Natural killer cell treated with Interleukin-12 subunit alpha and Interleukin-12 subunit beta and Interleukin-15 and Interleukin-18, amount 100 ng/mL, for 72 hours (primary cell): ENCODE results near the gene KCNC4. TPM values are rescaled to one million over a fixed set of nuclear protein-coding genes. Genes with fewer than 3 reads are reported as not detected.

Experiments used
- ATAC-seq, 2 donors: fragments of 150-1000 bp; cut with Tn5 transposase in 1 of 2; sonication (Bioruptor Pico), chemical (Tn5 transposase) in 1 of 2; 2 replicates each; pipeline ENCODE4 v1.10.0; 2021
- DNase-seq: peaks from one replicate; pipeline ENCODE4 v3.0.0; 2022; ENCODE audit warnings: low spot score
- H3K27ac Mint-ChIP-seq, 2 donors: 1 replicate in 1 of 2; 2 replicates in 1 of 2; pipeline ENCODE4 v1.8.0; 2022; ENCODE audit warnings: mixed read lengths in 2 of 2, mild to moderate bottlenecking in 1 of 2, moderate library complexity in 1 of 2
- H3K27me3 Mint-ChIP-seq, 2 donors: 1 replicate in 1 of 2; 2 replicates in 1 of 2; pipeline ENCODE4 v1.8.0; 2022; ENCODE audit warnings: mixed read lengths in 2 of 2
- H3K36me3 Mint-ChIP-seq: one replicate; pipeline ENCODE4 v1.8.0; 2022; ENCODE audit warnings: mixed read lengths
- H3K4me1 Mint-ChIP-seq, 2 donors: 1 replicate in 1 of 2; 2 replicates in 1 of 2; pipeline ENCODE4 v1.8.0; 2022; ENCODE audit warnings: low read depth in 2 of 2, mixed read lengths in 2 of 2, mild to moderate bottlenecking in 1 of 2
- H3K4me3 Mint-ChIP-seq: one replicate; pipeline ENCODE4 v1.8.0; 2022; ENCODE audit warnings: mixed read lengths
- H3K9me3 Mint-ChIP-seq: 2 replicates; pipeline ENCODE4 v1.8.0; 2022; ENCODE audit warnings: mixed read lengths
- total RNA-seq, 2 donors: library from RNA; stranded (reverse); gene quantifications; one replicate each; pipeline ENCODE4 v1.2.3, GENCODE V29; 2022

Gene KCNC4
- total RNA-seq, 2 donors from 2014 or later: 0.88 to 2.1 TPM

GRCh38 chr1:110211496-110212168 lies 1.5 kb downstream of the KCNC4 start:
- Mint-ChIP-seq H3K4me1 (peaks cover 9 to 21% of the 10 kb centered on the region in 2 donors), H3K27me3 (peaks cover 6 to 13% of the 10 kb centered on the region in 2 donors), H3K4me3 (peak overlapping the region; percentile 82), H3K36me3 (no peaks in the 10 kb centered on the region), H3K9me3 (no peaks in the 10 kb centered on the region), H3K27ac (peak overlapping the region in 1 of 2 donors; percentile 31)
- DNase-seq (no peak), ATAC-seq (no peak)

DNA sequence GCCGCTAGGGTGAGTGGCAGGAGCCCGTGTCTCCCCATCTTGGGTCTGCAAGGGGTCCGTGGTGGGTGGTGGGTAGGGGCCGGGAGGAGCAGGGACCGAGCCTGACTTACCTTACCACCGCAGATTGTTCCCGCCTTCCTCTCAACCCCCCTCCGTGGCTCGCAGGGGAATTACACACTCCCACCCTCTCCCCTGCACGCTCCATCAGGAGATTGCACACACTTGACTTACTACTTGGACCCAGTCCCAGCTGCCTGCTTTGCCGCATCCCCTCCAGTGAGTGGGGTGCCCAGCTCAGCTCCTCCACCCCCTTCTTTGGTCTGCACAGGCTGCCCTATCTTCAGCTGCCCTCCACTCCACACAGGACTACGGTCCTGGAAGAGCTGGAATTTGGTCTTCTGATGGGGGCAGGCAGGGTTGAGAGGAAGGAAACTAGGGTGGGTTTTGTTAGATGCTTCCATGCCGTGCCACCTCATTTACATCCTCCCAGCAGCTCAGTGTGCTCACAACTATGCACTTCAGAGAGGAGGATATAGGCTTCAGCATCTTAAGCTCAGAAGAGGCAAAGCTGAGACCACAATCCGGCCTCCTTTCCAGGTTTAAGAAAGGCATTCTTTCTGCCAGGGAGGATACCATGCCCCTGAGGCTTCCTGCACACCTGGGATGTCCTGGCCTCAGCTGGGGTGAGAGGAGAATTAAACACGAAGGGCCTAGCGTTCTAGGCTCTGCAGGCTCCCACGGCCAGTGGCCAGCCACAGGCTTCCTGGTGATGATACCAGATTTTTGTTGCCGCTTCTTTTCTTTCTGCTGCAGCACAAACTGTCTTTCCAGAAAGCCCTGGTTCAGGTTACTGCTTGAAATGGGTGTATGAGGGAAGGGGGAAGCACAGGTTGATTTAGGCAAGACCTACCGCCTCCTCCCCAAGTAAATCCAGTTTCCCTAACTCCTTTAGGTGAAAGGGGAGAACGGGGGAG lies 2.3 kb downstream of the KCNC4 start:
- DNase-seq (no peak), ATAC-seq (no peak)
- Mint-ChIP-seq H3K36me3 (no peaks in the 10 kb centered on the region), H3K27ac (no peak overlapping the region), H3K4me1 (peaks cover 9 to 20% of the 10 kb centered on the region in 2 donors), H3K4me3 (peak overlapping the region; percentile 76), H3K9me3 (no peaks in the 10 kb centered on the region), H3K27me3 (peaks cover 6 to 13% of the 10 kb centered on the region in 2 donors)

DNA sequence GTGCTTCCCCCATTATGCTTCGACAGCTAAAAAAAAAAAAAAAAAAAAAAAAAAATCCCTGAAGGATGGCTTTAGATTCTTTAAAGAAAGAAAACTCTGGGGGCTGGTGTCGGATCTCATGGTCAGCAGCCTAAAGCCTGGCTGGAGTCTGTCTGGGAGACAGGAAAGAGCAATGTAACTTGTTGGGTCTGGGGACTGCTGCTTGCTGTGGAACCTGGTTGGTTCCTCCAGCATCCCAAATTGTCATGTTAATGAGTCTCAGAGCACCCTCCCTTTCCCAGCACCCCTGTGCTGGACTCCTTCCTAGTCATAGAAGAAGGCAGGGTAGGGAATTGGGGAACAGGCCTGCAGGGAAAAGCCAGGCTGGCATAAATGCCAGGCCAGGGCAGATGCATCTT lies 3.0 kb downstream of the KCNC4 start:
- no peaks in the 10 kb centered on the region for H3K9me3 Mint-ChIP-seq
- H3K4me1 Mint-ChIP-seq: peaks cover 9 to 18% of the 10 kb centered on the region in 2 donors
- peak overlapping the region in 1 of 2 donors; percentile 7 for H3K27ac Mint-ChIP-seq
- ATAC-seq: no peak
- no peaks in the 10 kb centered on the region for H3K36me3 Mint-ChIP-seq
- no peak overlapping the region for H3K4me3 Mint-ChIP-seq
- peaks cover 6 to 13% of the 10 kb centered on the region in 2 donors for H3K27me3 Mint-ChIP-seq
- DNase-seq: no peak

- H3K36me3 Mint-ChIP-seq: no peaks in the 10 kb centered on the region
- H3K9me3 Mint-ChIP-seq: no peaks in the 10 kb centered on the region
- DNase-seq (no peak), ATAC-seq (no peak)
- no peak overlapping the region for H3K27ac Mint-ChIP-seq
- peaks cover 1 to 9% of the 10 kb centered on the region in 2 donors for H3K4me1 Mint-ChIP-seq
- no peak overlapping the region for H3K4me3 Mint-ChIP-seq
- peaks cover 6 to 13% of the 10 kb centered on the region in 2 donors for H3K27me3 Mint-ChIP-seq
Observed at GRCh38 chr1:110214454-110215404, 4.6 kb downstream of the KCNC4 start.

- H3K9me3 Mint-ChIP-seq: no peaks in the 10 kb centered on the region
- DNase-seq: no peak
- peaks cover 6 to 13% of the 10 kb centered on the region in 2 donors for H3K27me3 Mint-ChIP-seq
- H3K27ac Mint-ChIP-seq: no peak overlapping the region
- no peaks in the 10 kb centered on the region for H3K36me3 Mint-ChIP-seq
- ATAC-seq: no peak
- no peak overlapping the region for H3K4me3 Mint-ChIP-seq
- H3K4me1 Mint-ChIP-seq: peaks cover 0 to 8% of the 10 kb centered on the region in 2 donors
Observed at GRCh38 chr1:110215621-110216515, 5.8 kb downstream of the KCNC4 start.

GRCh38 chr1:110216844-110217444 lies 6.8 kb downstream of the KCNC4 start:
- H3K36me3 Mint-ChIP-seq: no peaks in the 10 kb centered on the region
- H3K27me3 Mint-ChIP-seq: peaks cover 6 to 11% of the 10 kb centered on the region in 2 donors
- H3K9me3 Mint-ChIP-seq: no peaks in the 10 kb centered on the region
- no peak overlapping the region for H3K4me3 Mint-ChIP-seq
- ATAC-seq (peak in 1 of 2 donors; percentile 56), DNase-seq (no peak)
- peaks cover 0 to 4% of the 10 kb centered on the region in 2 donors for H3K4me1 Mint-ChIP-seq
- H3K27ac Mint-ChIP-seq: no peak overlapping the region

- H3K36me3 Mint-ChIP-seq: no peaks in the 10 kb centered on the region
- no peaks in the 10 kb centered on the region for H3K9me3 Mint-ChIP-seq
- ATAC-seq: no peak
- H3K27me3 Mint-ChIP-seq: peaks cover 0 to 4% of the 10 kb centered on the region in 2 donors
- H3K4me3 Mint-ChIP-seq: no peak overlapping the region
- H3K27ac Mint-ChIP-seq: no peak overlapping the region
- H3K4me1 Mint-ChIP-seq: no peaks in the 10 kb centered on the region
- no peak for DNase-seq
Observed at GRCh38 chr1:110218137-110218536, 8.0 kb downstream of the KCNC4 start.

DNA sequence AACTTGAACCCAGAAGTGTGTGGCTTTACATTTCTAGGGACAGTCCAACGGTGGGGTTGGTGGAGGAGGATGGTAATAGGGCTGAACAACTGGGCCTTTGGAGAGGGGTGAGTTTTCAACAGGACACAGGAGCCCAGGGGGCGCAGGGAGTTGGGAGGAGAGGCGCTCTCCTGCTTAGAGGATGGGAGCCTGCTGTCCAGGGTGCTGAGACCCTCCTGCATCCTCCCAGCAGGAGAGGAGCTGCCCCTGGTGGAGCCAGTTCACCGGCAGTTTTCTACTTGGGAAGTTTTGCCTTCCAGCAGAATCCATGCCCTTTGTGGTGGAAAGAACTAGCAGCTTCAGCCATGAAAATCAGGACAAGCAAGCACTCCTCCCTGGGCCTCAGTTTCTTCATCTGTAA lies 8.6 kb downstream of the KCNC4 start:
- Mint-ChIP-seq H3K9me3 (no peaks in the 10 kb centered on the region), H3K27ac (no peak overlapping the region), H3K4me3 (no peak overlapping the region), H3K27me3 (no peaks in the 10 kb centered on the region), H3K36me3 (no peaks in the 10 kb centered on the region), H3K4me1 (no peaks in the 10 kb centered on the region)
- DNase-seq (no peak), ATAC-seq (no peak)

GRCh38 chr1:110220324-110220723 lies 10.2 kb downstream of the KCNC4 start:
- no peaks in the 10 kb centered on the region for H3K27me3 Mint-ChIP-seq
- DNase-seq (no peak), ATAC-seq (no peak)
- no peaks in the 10 kb centered on the region for H3K36me3 Mint-ChIP-seq
- no peaks in the 10 kb centered on the region for H3K4me1 Mint-ChIP-seq
- H3K9me3 Mint-ChIP-seq: no peaks in the 10 kb centered on the region
- no peak overlapping the region for H3K4me3 Mint-ChIP-seq
- no peak overlapping the region for H3K27ac Mint-ChIP-seq

DNA sequence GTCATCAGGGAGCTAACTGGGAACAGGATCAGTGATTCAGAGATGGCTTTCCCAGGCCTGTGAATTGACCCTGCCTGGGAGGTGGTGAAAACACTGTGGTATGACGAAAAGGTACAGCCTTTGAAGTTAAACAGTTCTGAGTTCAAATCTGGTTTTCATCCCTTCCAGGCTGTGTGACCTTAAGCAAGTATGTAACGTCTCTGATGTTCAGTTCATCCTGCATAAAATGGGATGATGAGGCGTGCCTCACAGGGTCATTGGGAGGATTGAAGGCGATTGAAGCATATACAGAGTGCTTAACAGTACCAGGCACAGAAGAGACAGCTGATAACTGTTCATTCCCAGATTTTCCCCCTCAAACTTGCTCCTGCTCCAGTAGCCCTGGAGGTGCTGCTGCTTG lies 11.0 kb downstream of the KCNC4 start:
- Mint-ChIP-seq H3K4me3 (no peak overlapping the region), H3K27ac (no peak overlapping the region), H3K27me3 (no peaks in the 10 kb centered on the region), H3K36me3 (no peaks in the 10 kb centered on the region), H3K4me1 (no peaks in the 10 kb centered on the region), H3K9me3 (no peaks in the 10 kb centered on the region)
- ATAC-seq: no peak
- no peak for DNase-seq

DNA sequence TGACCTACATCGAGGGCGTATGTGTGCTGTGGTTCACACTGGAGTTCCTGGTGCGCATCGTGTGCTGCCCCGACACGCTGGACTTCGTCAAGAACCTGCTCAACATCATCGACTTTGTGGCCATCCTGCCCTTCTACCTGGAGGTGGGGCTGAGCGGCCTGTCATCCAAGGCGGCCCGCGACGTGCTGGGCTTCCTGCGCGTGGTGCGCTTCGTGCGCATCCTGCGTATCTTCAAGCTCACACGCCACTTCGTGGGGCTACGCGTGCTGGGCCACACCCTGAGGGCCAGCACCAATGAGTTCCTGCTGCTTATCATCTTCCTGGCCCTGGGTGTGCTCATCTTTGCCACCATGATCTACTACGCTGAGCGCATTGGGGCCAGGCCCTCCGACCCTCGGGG lies 13.0 kb downstream of the KCNC4 start:
- H3K27me3 Mint-ChIP-seq: no peaks in the 10 kb centered on the region
- no peaks in the 10 kb centered on the region for H3K4me1 Mint-ChIP-seq
- no peaks in the 10 kb centered on the region for H3K9me3 Mint-ChIP-seq
- no peak for DNase-seq
- no peaks in the 10 kb centered on the region for H3K36me3 Mint-ChIP-seq
- no peak overlapping the region for H3K27ac Mint-ChIP-seq
- H3K4me3 Mint-ChIP-seq: no peak overlapping the region
- no peak for ATAC-seq

DNA sequence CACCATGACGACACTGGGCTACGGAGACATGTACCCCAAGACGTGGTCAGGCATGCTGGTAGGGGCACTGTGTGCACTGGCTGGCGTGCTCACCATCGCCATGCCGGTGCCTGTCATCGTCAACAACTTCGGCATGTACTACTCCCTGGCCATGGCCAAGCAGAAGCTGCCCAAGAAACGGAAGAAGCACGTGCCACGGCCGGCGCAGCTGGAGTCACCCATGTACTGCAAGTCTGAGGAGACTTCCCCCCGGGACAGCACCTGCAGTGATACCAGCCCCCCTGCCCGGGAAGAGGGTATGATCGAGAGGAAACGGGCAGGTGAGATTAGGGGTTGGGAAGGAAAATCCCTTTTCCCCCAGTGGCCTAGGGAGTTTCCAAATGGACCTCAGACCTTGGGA lies 13.5 kb downstream of the KCNC4 start:
- DNase-seq: no peak
- Mint-ChIP-seq H3K9me3 (no peaks in the 10 kb centered on the region), H3K36me3 (no peaks in the 10 kb centered on the region), H3K4me1 (no peaks in the 10 kb centered on the region), H3K4me3 (no peak overlapping the region), H3K27me3 (no peaks in the 10 kb centered on the region), H3K27ac (no peak overlapping the region)
- ATAC-seq: no peak
